GM18870 (cell line): ENCODE measurements around the gene RAB34.
"Not testable (repeated sequence)": the region's sequence is repeated elsewhere in the genome, so short reads cannot be mapped to it uniquely, and the experiment has no call there.

Experiments used
- ATAC-seq: cut with Tn5 transposase; IDR thresholded peaks from one replicate; pipeline ENCODE4 v1.9.1; 2021; ENCODE audit warnings: moderate library complexity; ENCODE audit not compliant: unreplicated experiment

RAB34 gene

DNA sequence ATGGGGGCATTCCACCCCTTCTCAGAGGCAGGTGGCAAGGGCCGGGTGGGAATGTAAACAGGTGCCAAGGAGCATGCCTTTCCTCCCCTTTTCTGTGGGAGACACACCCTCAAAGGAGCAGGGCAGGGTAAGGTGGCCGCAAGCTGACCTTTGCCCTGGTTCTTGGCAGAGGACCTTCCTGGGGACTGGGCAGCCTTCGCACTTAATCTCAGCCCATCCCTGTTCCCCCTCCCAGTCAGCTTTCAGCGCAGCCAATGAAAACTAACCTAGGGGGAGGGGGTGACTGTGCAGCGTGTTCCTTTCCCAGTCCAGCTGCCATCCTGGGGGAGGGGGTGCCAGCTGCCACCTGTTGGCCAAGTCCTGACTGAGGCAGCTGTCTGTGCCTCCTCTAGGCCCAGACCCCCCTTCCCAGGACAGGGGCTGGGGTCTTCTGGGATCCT lies 29.0 kb upstream of the RAB34 start:
- ATAC-seq: no peak

DNA sequence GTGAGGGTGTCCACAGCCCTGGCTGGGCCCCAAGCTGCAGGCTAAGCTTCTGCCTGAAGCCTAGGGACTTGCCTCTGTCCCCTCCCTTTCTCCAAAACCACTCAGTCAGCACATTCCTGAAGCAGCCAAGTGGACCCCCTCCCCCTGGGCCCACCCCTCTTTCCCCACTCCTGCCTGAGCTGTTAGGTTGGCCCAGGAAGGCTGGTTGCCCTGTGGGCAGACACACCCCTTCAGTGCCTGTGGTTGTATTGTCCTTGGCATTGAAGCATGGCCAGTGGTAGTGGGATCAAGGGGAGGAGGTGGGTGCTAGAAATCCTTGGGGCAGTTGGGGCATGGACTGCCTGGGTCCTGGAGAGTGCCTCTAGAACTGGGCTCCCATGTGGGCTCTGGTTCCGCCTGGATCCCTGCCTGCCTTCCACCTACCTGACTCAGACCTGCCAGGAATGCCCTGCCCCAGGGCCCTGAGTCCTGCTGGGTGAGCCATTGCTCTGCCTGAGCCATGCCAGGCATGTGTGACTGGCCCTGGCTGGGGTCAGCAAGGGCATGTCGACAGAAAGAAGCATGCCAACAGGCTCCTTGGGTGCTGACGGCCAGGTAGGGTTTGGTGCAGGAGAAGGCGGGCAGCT lies 28.2 kb upstream of the RAB34 start:
- ATAC-seq: no peak

DNA sequence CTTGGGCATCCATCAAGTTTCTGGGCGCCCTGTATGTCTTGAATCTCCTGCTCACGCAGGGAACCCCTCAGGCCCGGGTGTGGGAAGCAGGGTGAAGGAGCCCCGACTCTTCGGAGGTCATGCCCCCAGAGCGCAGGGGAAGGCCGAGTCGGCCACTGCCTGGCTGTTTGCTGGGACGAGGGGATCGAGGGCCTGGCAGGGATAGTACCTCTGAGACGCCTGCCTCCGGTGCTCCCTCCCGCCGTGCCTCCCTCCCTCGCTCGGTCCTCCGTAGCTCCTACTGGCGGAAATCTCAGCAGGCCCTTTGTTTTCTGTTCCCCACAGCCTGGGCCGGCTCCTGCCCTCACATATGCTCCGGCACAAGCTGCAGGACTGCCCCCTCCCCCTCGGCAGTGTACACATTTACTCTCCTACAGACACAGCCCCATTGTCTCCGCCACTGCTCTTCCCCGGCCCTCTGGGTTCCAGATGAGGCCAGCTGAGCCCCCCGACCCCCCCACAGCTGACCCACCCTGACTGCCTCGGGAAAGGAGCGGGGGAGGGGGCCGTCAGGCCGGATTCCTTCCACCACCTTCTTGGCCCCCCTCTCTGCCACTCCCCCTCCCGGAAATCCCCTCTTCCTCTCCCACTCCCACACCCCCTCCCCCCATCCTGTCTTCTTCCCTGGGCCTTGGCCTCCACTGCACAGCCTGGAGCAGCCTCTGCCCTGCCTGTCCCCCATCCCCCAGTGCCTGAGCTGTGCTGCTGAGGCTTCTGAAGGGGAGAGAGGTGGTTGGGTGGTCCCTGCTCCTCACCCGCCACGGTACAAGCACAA lies 27.5 kb upstream of the RAB34 start:
- no peak for ATAC-seq

DNA sequence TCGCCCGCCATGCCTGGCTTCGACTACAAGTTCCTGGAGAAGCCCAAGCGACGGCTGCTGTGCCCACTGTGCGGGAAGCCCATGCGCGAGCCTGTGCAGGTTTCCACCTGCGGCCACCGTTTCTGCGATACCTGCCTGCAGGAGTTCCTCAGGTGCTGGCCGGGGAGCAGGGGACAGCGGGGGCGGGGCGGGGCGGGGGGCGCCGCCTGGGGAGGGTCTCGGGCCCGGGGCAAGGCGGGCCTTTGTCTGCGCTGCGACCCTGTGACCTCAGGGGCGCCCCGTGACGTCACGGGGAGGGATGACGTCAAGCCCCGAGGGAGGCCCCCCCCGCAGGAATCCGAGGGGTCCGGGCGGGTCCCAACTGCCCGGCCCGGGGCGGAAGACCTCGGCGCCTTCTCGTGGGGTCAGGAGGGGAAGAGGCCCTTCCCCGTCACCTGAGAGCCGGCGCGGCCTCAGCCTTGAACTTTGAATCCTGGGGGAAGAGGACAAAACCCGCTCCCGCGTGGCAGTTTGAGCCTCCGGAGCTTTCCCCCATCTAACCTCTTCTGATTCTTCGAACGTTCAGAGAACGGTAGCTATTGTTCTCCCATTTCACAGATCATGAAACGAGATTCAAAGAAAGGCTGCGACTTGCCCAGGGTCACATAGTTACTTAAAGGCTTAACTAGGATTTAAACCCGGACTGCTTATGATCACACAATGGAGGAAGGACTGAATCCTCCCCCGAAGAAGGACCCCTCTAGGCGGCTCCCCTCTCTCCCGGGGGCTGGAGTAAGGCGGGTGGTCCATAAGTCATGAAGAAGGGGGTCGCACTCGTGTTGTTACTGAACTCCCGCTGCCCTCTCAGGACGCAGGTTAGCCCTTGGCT lies 26.7 kb upstream of the RAB34 start:
- no peak for ATAC-seq

DNA sequence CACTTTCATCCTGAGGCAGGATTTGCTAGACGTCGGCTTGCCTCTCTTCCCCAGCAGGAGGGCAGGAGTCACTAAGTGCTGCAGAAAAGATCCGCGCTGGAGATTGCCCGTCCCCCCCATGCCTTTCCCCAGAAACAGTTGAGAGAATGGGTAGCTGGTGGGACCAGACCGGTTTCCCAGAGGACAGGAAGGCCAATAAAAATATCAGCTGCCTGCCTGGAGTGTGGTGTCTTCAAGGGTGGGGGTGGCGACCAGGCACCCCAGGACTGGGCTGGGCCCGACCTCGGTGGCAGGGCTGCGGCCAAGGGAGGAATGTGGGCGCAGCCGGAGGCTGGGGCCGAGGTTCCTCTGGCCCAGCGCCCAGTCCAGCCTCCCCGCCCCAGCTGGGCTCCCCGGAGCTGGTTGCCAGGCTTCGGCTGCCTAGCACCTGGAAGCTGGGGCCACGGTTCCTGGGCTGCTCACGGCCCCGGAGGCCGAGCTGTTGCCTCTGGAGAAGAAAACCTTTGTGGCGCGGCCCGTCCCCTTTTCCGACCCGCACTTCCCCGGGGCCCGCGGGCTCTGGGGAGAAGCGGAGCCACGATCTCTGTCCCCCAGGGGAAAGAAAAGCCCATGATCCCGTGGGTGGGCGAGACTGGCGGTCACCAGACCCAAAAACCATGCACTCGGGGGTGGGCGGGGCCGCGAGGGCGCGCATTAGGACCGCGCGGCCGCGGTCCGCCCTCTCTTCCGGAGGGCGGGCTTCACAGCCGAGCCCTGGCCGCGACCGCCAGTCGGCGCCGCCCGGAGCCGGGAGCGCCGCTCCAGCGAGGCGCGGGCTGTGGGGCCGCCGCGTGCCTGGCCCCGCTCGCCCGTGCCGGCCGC lies 25.8 kb upstream of the RAB34 start, which contains the start of gene TRAF4:
Gene TRAF4 (plus strand): TSS at position 769 of the 861 bp plus-strand sequence. CDS start 102 bp downstream, outside the sequence.
- no peak for ATAC-seq

DNA sequence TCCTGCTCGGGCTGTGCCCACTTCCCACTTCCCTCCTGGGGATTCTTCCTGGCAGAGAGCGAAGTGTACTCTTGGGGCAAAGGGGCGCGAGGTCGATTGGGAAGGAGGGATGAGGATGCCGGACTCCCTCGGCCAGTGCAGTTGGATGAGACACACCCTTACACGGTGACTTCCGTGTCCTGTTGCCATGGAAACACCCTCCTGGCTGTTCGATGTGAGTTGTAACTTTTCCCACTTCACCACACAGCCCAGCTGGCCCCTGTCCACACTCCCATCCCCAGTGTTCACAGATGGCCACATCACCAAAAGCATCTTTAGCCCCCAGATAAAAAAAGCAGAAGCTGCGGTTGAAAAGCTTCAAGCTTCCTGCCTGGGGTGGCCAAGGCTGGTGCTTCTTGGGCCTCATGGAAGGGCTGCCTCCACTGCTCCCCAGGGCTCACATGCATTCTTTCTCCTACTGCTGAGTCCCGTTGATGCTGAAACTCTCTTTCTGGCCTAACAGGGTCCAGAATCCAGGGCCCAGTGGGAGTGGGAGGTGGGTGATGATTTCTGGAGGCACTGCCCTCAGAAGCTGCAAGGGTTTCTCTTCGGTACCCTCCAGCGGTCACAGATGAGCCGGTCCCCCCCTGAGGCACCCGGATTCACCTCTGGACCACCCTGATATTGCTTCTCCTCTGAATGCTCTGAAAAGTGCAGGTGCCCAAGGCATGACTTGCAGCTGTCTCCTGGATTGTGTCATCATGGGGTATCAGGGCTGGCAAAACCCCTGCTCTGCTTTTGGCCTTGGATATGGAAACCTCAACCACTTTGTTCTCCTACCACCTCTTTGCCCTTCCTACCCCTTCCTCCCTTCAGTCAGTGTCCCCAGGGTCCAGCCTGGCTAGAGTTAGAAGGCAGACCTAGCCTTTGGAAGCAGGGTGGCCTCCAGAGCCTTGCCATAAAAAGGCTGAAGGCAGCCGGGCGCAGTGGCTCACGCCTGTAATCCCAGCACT lies 24.0 kb upstream of the RAB34 start:
- no peak for ATAC-seq

DNA sequence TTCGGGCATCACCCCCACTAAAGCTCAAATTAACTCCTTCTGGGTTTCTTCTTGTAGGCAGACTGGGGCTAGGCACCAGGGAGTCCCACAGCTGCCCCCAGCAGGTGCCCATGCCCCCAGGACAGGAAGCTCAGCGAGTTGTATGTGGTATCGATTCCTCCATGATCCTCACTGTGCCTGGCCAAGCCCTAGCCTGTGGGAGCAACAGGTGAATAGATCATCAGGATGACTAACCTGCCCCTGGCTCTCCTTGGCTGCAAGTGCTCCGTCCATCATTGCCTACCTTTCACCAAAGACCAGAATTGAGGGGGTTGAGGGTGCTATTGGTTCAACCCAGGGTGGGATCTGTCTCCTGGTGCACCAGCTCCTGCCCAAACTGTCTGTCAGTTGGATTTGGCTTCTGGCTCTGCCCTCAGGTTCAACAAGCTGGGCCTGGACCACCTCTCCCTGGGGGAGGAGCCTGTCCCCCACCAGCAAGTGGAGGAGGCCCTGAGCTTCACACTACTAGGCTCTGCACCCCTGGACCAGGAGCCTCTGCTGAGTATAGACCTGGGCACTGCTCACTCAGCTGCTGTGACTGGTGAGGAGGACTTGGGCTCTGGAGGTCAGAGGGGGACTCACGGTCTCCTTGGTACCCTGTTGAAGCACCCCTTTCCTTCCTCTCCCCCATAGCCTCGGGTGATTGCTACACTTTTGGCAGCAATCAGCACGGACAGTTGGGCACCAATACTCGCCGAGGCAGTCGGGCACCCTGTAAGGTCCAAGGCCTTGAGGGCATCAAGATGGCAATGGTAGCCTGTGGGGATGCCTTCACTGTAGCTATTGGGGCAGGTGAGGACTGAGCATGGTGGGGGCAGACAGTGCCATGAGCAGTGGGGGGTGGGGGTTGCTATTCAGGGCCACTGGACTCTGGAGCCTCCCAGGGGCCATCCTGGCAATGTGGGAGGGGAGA lies 23.0 kb upstream of the RAB34 start:
- no peak for ATAC-seq

DNA sequence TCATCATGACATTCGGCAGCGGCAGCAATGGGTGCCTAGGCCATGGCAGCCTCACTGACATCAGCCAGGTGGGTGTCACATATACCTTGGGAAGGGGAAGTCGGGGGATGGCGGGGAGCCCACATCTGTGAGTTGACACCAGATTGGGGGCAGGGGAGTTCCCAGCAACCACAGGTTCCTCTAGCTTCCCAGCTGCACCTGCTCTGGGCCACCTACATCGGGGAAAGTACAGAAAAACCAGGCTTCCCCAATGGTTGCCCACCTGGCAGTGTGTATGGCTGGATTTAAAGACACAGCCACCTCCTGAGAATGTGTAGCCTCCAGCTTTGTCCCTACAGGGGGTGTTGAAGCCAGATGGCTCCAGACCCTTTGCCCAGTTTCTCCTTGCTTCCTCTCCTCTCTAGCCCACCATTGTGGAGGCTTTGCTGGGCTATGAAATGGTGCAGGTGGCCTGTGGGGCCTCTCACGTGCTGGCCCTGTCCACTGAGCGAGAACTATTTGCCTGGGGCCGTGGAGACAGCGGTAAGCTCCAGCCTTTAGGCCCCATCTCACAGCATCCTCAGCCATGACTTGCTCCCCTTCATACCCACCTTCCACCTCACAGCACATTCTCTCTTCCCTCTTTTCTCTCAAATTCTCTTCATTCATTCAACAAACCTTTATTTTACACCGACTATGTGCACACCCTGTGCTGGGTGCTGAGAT lies 21.2 kb upstream of the RAB34 start:
- no peak for ATAC-seq

DNA sequence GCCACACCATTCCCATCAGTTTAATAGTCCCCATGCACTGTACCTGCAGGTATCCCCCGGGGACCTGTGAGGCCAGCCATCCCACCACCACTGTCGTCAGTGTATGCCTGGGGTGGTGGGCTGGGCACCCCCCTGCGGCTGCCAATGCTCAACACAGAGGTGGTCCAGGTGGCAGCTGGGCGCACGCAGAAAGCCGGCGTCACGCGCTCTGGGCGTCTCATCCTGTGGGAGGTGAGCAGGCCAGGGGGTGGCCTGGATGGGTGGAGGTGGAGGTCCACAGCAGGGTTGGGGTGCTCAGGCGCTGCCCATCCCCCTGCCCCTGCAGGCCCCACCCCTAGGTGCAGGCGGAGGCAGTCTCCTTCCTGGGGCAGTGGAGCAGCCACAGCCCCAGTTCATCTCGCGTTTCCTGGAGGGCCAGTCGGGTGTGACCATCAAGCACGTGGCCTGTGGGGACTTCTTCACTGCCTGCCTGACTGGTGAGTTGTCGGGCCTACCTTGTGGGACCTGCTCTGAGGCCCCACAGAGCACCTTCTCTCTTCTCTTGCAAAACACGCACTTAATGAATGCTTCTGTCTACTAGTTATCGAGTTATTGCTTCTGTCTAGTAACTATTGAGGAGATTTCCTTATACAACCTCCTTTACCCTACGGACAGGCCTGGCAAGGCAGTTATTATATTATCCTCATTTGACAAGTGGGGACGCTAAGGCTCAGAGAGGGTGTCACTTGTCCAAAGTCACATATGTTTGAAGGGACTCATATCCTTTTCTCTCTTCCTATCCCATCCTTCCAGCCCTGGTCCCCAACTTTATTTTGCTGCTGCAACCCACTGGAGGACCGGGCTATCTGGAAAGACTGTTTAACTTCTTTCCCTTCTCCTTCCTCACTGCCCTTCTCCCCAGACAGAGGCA lies 20.4 kb upstream of the RAB34 start:
- no peak for ATAC-seq

DNA sequence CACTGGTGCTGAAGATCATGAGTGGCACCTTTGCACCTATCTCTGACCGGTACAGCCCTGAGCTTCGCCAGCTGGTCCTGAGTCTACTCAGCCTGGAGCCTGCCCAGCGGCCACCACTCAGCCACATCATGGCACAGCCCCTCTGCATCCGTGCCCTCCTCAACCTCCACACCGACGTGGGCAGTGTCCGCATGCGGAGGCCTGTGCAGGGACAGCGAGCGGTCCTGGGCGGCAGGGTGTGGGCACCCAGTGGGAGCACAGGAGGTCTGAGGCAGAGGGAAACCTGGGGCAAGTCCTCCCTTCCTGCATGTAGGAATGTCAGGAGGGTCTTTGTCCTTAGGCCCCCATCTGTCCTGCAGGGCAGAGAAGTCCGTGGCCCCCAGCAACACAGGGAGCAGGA lies 19.6 kb upstream of the RAB34 start:
- no peak for ATAC-seq

DNA sequence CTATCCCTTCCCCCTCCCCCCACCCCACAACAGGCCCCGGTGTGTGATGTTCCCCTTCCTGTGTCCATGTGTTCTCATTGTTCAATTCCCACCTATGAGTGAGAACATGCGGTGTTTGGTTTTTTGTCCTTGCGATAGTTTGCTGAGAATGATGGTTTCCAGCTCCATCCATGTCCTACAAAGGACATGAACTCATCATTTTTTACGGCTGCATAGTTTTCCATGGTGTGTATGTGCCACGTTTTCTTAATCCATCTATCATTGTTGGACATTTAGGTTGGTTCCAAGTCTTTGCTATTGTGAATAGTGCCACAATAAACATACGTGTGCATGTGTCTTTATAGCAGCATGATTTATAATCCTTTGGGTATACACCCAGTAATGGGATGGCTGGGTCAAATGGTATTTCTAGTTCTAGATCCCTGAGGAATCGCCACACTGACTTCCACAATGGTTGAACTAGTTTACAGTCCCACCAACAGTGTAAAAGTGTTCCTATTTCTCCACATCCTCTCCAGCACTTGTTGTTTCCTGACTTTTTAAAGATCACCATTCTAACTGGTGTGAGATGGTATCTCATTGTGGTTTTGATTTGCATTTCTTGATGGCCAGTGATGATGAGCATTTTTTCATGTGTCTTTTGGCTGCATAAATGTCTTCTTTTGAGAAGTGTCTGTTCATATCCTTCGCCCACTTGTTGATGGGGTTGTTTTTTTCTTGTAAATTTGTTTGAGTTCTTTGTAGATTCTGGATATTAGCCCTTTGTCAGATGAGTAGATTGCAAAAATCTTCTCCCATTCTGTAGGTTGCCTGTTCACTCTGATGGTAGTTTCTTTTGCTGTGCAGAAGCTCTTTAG lies 18.5 kb upstream of the RAB34 start:
- ATAC-seq: not testable (repeated sequence)

DNA sequence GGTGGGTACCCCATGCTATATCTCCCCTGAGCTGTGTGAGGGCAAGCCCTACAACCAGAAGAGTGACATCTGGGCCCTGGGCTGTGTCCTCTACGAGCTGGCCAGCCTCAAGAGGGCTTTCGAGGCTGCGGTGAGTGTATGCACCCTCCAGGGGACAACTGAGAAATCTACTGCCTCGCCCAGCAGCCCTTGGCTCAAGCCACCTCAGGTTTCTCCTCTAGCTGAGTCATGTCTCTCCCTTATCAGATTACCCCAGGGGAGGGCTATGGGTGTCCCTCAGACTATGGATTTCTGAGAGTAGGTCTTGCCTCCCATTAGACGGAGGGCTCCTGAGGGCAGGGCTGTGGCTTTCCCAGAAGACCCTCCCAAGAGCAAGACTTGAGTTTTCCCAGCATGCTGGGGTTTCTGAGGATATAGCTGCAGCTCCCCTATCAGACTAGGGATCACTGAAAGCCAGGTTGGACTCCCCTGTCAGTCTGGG lies 17.6 kb upstream of the RAB34 start:
- ATAC-seq: no peak

DNA sequence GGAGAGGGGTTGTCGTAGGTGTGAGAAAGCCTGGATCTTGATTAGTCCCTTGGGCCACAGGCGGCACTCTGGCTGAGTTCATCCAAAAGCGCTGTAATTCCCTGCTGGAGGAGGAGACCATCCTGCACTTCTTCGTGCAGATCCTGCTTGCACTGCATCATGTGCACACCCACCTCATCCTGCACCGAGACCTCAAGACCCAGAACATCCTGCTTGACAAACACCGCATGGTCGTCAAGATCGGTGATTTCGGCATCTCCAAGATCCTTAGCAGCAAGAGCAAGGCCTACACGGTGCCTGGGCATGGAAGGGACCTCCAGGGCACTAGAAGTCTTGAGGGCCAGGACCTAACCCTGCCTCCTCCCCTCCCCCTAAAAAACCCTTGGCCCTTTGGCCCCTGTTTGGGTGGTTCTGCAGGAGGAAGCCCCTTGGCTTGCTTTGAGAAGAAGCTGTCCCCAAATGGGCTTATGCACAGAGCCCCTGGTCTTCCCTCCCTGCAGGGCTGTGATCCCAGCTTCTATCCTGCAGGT lies 17.1 kb upstream of the RAB34 start:
- ATAC-seq: no peak

DNA sequence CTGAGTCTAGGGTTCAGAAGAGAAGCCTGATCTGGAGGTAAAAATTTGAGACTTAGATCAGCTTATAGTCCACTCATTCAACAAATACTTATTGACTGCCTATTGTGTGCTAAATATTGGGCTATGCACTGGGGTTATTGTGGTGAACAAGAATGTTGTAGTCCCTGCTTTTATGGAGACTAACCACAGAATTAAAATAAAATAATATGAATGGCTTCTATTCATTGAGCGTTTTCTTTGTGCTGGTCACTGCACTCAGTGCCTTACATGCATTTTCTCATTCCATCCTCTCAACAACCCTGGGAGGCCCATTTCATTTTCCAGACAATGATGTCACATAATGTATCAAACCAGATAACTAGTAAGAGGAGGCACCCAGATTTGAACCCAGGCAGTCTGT lies 15.7 kb upstream of the RAB34 start:
- ATAC-seq: no peak

DNA sequence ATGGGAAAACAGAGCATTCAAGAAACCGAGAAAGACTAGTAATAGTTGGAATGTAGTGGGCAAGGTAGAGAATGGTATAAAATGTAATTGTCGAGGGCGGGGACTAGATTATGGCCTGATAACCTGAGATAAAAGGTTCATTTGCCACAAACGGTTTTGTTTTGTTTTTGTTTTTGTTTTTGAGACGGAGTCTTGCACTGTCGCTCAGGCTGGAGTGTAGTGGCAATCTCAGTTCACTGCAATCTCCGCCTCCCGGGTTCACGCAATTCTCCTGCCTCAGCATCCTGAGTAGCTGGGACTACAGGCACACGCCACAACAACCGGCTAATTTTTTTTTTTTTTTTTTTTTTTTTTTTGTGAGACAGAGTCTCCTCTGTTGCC lies 12.3 kb upstream of the RAB34 start:
- no peak for ATAC-seq
